Measurements from ENCODE around the gene COL5A3.

GRCh38 chr19:9945319-9945966 is 64.9 kb downstream of the COL5A3 start:
- TF ChIP-seq POLR2A (IDR thresholded peaks at IDR 0.05; ENCODE audit: low read depth, low read length) (no peak), TAF1 (IDR thresholded peaks at IDR 0.05; ENCODE audit: borderline replicate concordance, low read depth, low read length) (no peak)

All from GM12892 (cell line).